ENCODE results near the gene PHGDH.

DNA sequence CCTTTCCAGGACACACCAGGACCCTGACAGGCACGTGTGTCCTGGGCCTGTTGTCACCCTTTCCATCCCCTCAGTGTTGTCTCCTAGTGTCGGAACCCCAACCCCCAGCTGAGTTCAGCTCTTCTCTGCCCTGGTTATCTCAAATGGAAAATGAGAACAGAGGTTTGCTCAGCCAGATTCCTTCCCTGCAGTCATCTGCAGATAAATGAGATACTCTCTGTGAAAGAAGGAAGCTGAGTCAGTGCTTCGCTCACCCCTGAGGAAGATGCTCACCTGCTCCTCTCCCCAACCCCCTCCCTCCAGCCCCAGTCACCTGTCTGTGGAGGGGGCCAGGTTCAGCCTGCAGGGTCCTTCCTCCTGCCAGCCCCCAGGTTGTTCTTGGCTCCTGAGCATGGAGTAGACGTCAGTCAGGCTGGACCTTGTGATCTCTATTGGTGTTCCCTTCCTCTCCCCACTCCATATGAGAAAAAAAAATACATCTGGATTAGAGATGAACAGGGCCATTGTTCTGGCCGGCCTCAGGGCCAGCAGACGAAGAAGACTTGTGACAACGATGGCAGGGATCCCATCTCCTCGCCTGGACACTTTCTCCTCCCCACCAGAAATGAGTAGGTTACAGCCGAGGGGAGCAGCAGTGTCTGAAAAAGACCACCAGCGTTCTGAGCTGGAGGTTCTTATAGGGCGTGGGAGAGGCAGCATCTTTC lies 20.9 kb downstream of the PHGDH start:
- TF ChIP-seq, protein P1, sequence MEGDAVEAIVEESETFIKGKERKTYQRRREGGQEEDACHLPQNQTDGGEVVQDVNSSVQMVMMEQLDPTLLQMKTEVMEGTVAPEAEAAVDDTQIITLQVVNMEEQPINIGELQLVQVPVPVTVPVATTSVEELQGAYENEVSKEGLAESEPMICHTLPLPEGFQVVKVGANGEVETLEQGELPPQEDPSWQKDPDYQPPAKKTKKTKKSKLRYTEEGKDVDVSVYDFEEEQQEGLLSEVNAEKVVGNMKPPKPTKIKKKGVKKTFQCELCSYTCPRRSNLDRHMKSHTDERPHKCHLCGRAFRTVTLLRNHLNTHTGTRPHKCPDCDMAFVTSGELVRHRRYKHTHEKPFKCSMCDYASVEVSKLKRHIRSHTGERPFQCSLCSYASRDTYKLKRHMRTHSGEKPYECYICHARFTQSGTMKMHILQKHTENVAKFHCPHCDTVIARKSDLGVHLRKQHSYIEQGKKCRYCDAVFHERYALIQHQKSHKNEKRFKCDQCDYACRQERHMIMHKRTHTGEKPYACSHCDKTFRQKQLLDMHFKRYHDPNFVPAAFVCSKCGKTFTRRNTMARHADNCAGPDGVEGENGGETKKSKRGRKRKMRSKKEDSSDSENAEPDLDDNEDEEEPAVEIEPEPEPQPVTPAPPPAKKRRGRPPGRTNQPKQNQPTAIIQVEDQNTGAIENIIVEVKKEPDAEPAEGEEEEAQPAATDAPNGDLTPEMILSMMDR (IDR thresholded peaks at IDR 0.05) = no peak
- no peak for TF ChIP-seq FOXJ3 (CRISPR knock-in tag; IDR thresholded peaks at IDR 0.05; ENCODE audit: borderline replicate concordance)
